ENCODE data around the gene SLC4A8. TPM values are rescaled to one million over a fixed set of nuclear protein-coding genes. Genes with fewer than 3 reads are reported as not detected.
A peak's percentile ranks its signal among the peaks of the same experiment; 100 is the strongest.

SLC4A8 gene
- polyA plus RNA-seq, 2 of the 4 experiments (the other 2 are of a cell fraction), result 1.1 to 2.3 TPM

- H3K27ac ChIP-seq, result no peak overlapping the region
- CTCF ChIA-PET, result interaction anchor here (0.6 to 2.7 kb wide), 5 partner anchors 29 to 396 kb away, joined by 3 to 10 read pairs (median 3); partner anchors contain the start of gene SLC4A8
- 52% methylated on average over 8 of the region's 8 CpGs for WGBS (ENCODE audit: missing lambda C conversion rate)
Measured at GRCh38 chr12:51395283-51396230, 29.1 kb upstream of the SLC4A8 start.

GRCh38 chr12:51397670-51398069 is 27.0 kb upstream of the SLC4A8 start:
- CTCF ChIA-PET, result interaction anchor here (1.5 to 1.8 kb wide), 2 partner anchors 14 to 27 kb away, joined by 3 to 4 read pairs; partner anchors contain the start of gene SLC4A8

More at GRCh38 chr12:51395283-51396230, 29.1 kb upstream of the SLC4A8 start:
- TF ChIP-seq RAD21 (conservative IDR thresholded peaks at IDR 0.05 in 1 of 2, IDR thresholded peaks at IDR 0.05 in 1 of 2) (no peak), BCL3 (IDR thresholded peaks at IDR 0.05) (no peak), GATA3 (IDR thresholded peaks at IDR 0.05; ENCODE audit: borderline replicate concordance) (no peak), HDAC2 (IDR thresholded peaks at IDR 0.05) (no peak), NPAS2 (CRISPR knock-in tag; IDR thresholded peaks at IDR 0.05; ENCODE audit: borderline replicate concordance) (no peak), MYC (IDR thresholded peaks at IDR 0.05; ENCODE audit: borderline replicate concordance, low read length) (no peak), ZNF302 (CRISPR knock-in tag; IDR thresholded peaks at IDR 0.05) (no peak), JUNB (IDR thresholded peaks at IDR 0.05) (no peak), KDM1A (IDR thresholded peaks at IDR 0.05; ENCODE audit: low read depth) (no peak)
- Histone ChIP-seq H3K4me2 (no peak overlapping the region), H3K4me3 (no peak overlapping the region), H3K9me3 (no peaks in the 10 kb centered on the region), H3K4me1 (peaks cover 5% of the 10 kb centered on the region; the same call in 2 of the 3 replicates)
- ATAC-seq (no peak), DNase-seq (ENCODE audit: low read depth in 1 of 2, low spot score in 1 of 2) (no peak), FAIRE-seq (no peak)
- POLR2A ChIA-PET, result no interaction called here

GRCh38 chr12:51399891-51400290 is 24.7 kb upstream of the SLC4A8 start:
- POLR2A ChIA-PET, result no interaction called here
- no peak for TF ChIP-seq FOXS1 (CRISPR knock-in tag; IDR thresholded peaks at IDR 0.05)
- no peak for TF ChIP-seq MAFK (IDR thresholded peaks at IDR 0.05; ENCODE audit: partially characterized antibody)
- TF ChIP-seq CBX8 (IDR thresholded peaks at IDR 0.05), result no peak
- TF ChIP-seq REST (IDR thresholded peaks at IDR 0.05), result no peak
- no peak for TF ChIP-seq RFX5 (IDR thresholded peaks at IDR 0.05)
- no peak for TF ChIP-seq GATA3 (IDR thresholded peaks at IDR 0.05; ENCODE audit: borderline replicate concordance)
- no peak for TF ChIP-seq POLR2A (IDR thresholded peaks at IDR 0.05; ENCODE audit: low read length)
- TF ChIP-seq MAX (IDR thresholded peaks at IDR 0.05), result no peak
- no peak for TF ChIP-seq FOSB (CRISPR knock-in tag; IDR thresholded peaks at IDR 0.05)
- TF ChIP-seq JUN (IDR thresholded peaks at IDR 0.05), result no peak
- TF ChIP-seq TFCP2L1 (CRISPR knock-in tag; IDR thresholded peaks at IDR 0.05), result no peak
- TF ChIP-seq CEBPB (IDR thresholded peaks at IDR 0.05), result no peak
- TF ChIP-seq NPAS2 (CRISPR knock-in tag; IDR thresholded peaks at IDR 0.05; ENCODE audit: borderline replicate concordance), result no peak
- H3K4me1 ChIP-seq, result no peaks in the 10 kb centered on the region
- no peaks in the 10 kb centered on the region for H3K9me3 ChIP-seq
- CTCF ChIA-PET, result interaction anchor here (1.1 to 2.5 kb wide), 3 partner anchors 10 to 20 kb away, joined by 3 to 15 read pairs (median 4); no protein-coding TSS in a partner anchor
- peak in 1 of 2 experiments; percentile 42; a peak in 2 of 6 replicates for ATAC-seq
- H3K4me2 ChIP-seq, result no peak overlapping the region
- WGBS (ENCODE audit: missing lambda C conversion rate), result 46% methylated on average over 4 of the region's 4 CpGs
- no peak for DNase-seq (ENCODE audit: low read depth in 1 of 2, low spot score in 1 of 2)
- FAIRE-seq, result no peak
- no peak overlapping the region for H3K27ac ChIP-seq
- no peak overlapping the region for H3K4me3 ChIP-seq

More at GRCh38 chr12:51397670-51398069, 27.0 kb upstream of the SLC4A8 start:
- no peak overlapping the region for H3K4me3 ChIP-seq
- no peak overlapping the region for H3K4me2 ChIP-seq
- TF ChIP-seq ELK1 (IDR thresholded peaks at IDR 0.05; ENCODE audit: low read depth, low read length) (no peak), ZFP36 (IDR thresholded peaks at IDR 0.05; ENCODE audit: borderline replicate concordance, partially characterized antibody) (no peak), HOXA7 (CRISPR knock-in tag; IDR thresholded peaks at IDR 0.05) (no peak), CHD2 (IDR thresholded peaks at IDR 0.05; ENCODE audit: low read length, partially characterized antibody) (no peak), RAD21 (conservative IDR thresholded peaks at IDR 0.05 in 1 of 2, IDR thresholded peaks at IDR 0.05 in 1 of 2) (no peak), CEBPB (IDR thresholded peaks at IDR 0.05) (no peak), POLR2A (IDR thresholded peaks at IDR 0.05; ENCODE audit: low read length) (no peak), EHF (CRISPR knock-in tag; IDR thresholded peaks at IDR 0.05) (no peak)
- 62% methylated on average over 4 of the region's 4 CpGs for WGBS (ENCODE audit: missing lambda C conversion rate)
- H3K27ac ChIP-seq, result no peak overlapping the region
- POLR2A ChIA-PET, result no interaction called here
- no peak for ATAC-seq
- DNase-seq (ENCODE audit: low read depth in 1 of 2, low spot score in 1 of 2), result no peak
- H3K4me1 ChIP-seq, result no peaks in the 10 kb centered on the region
- H3K9me3 ChIP-seq, result no peaks in the 10 kb centered on the region
- FAIRE-seq, result no peak
